Tibial artery (tissue), 4 donors: ENCODE results near the gene EPS8L3.

Experiments used
- DNase-seq, 2 donors: peaks; one replicate each; pipeline ENCODE4 v3.0.0-alpha.2; 2019
- H3K27ac ChIP-seq, 2 donors: fragments of 200-600 bp; sonication (generic) in 1 of 2; 1 replicate in 1 of 2; 2 replicates in 1 of 2; pipeline ENCODE4 v1.5.1; 2018 to 2019; ENCODE audit warnings: mild to moderate bottlenecking in 1 of 2
- H3K27me3 ChIP-seq, 2 donors: fragments of 200-600 bp; sonication (generic) in 1 of 2; one replicate each; pipeline versions ENCODE4 v1.5.1 to v1.6.0; 2016 to 2019
- H3K36me3 ChIP-seq, 3 donors: fragments of 200-600 bp; sonication (generic) in 2 of 3; one replicate each; pipeline ENCODE4 v1.5.1; 2016 to 2019; ENCODE audit warnings: mild to moderate bottlenecking in 2 of 3
- H3K4me1 ChIP-seq, 4 donors: fragments of 200-600 bp; sonication (generic) in 2 of 4; 1 replicate in 3 of 4; 2 replicates in 1 of 4; pipeline ENCODE4 v1.5.1; 2016 to 2019
- H3K4me3 ChIP-seq, 2 donors: fragments of 200-600 bp; sonication (generic) in 1 of 2; 1 replicate in 1 of 2; 2 replicates in 1 of 2; pipeline ENCODE4 v1.5.1; 2018 to 2019; ENCODE audit warnings: mild to moderate bottlenecking in 2 of 2
- H3K9me3 ChIP-seq, 3 donors: fragments of 200-600 bp; sonication (generic) in 1 of 3; one replicate each; pipeline ENCODE4 v1.5.1; 2016 to 2019
- intact Hi-C: fragments of 100-400 bp; cut with DNase I; formaldehyde crosslinking; loops from one replicate; pipeline ENCODE4 v1.15.0; 2023; ENCODE audit warnings: low total_unique reads
- TF ChIP-seq, protein P1 (sequence below), 2 experiments: fragments of 200-600 bp in 1 of 2; fragments of 450-650 bp in 1 of 2; IDR thresholded peaks; one replicate each; pipeline ENCODE4 v1.5.1; 2017 to 2019; ENCODE audit warnings: antibody characterized with exemption in 2 of 2, mild to moderate bottlenecking in 1 of 2, moderate library complexity in 1 of 2

Gene EPS8L3

DNA sequence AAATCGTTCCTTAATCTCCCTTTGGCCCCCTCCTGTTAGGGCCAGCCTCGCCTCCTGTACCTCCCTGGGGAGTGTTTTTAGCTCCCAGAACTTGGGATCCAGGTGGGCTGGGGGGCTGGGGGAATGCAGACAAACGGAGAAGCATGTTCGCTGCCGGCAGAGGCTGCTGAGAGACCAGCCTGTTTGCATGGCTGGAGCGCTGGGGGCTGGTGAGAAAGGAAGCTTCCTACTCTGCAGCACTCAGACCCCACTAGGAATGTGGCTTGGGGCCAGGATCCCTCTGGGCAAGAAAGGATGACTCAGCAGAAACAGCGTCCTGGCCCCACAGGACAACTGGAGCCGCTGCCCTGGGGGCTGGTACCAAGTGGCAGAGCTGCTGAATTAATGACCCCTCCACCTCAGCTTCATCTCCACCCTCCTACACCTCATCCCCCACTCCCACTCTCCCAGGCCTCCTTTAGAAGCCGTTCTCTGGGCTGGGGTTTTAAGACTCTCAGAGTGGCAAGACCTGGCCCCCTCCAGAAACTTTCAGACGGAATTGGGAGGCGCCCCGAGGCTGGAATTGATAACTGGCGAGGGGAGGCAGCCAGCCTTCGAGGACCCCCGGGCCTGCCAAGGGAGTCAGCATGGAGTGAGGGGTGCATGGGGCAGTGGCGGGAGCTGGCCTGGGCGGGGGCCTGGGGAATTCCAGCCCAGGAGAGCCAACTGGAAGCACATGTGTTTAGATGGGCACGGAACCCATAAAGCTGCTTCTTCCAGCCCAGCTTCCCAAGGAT, 28.5 kb upstream of the EPS8L3 start:
- no peaks in the 10 kb centered on the region for H3K36me3 ChIP-seq
- intact Hi-C loops: loop anchor here (10.0 kb wide), 1 partner anchor 123 kb away; the partner anchor contains the start of gene CSF1
- H3K27ac ChIP-seq: peak overlapping the region; percentile 33 to 46
- H3K27me3 ChIP-seq: no peaks in the 10 kb centered on the region
- no peak overlapping the region for H3K4me3 ChIP-seq
- TF ChIP-seq, protein P1, sequence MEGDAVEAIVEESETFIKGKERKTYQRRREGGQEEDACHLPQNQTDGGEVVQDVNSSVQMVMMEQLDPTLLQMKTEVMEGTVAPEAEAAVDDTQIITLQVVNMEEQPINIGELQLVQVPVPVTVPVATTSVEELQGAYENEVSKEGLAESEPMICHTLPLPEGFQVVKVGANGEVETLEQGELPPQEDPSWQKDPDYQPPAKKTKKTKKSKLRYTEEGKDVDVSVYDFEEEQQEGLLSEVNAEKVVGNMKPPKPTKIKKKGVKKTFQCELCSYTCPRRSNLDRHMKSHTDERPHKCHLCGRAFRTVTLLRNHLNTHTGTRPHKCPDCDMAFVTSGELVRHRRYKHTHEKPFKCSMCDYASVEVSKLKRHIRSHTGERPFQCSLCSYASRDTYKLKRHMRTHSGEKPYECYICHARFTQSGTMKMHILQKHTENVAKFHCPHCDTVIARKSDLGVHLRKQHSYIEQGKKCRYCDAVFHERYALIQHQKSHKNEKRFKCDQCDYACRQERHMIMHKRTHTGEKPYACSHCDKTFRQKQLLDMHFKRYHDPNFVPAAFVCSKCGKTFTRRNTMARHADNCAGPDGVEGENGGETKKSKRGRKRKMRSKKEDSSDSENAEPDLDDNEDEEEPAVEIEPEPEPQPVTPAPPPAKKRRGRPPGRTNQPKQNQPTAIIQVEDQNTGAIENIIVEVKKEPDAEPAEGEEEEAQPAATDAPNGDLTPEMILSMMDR (IDR thresholded peaks at IDR 0.05): no peak
- peak; percentile 62 to 82 for DNase-seq
- H3K9me3 ChIP-seq: no peaks in the 10 kb centered on the region
- H3K4me1 ChIP-seq: peaks cover 0 to 55% (median 29%) of the 10 kb centered on the region in 4 donors

DNA sequence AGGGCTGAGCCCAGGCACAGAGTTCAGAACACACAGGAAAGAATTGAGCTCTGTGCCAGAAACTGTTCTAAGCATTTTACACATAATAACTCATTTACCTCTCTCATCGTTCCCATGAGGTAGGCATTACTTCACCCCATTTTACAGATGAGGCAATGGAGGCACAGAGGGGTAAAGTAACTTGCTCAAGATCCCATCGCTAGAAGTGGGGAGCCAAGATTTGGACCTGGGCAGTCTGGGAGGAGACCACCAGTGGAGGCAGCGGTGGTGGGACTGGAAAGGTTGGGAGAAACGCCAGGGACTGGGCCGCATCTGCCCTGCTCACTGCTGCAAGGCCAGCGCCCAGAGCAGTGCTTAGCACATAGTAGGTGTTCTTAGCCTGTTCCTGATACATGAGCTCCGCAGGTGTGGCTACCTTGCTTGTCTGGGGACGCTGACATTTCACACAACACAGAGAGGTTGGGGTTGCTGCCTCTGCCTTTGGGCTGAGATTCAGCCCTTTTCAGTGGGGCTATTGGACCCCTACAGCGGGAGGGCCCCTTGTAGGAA, 27.8 kb upstream of the EPS8L3 start:
- no peaks in the 10 kb centered on the region for H3K27me3 ChIP-seq
- no peaks in the 10 kb centered on the region for H3K36me3 ChIP-seq
- H3K4me3 ChIP-seq: no peak overlapping the region
- TF ChIP-seq, protein P1 (IDR thresholded peaks at IDR 0.05): no peak
- peak; percentile 19 to 55 for DNase-seq
- peak overlapping the region in 1 of 2 donors; percentile 1 for H3K27ac ChIP-seq
- intact Hi-C loops: loop anchor here (10.0 kb wide), 1 partner anchor 123 kb away; the partner anchor contains the start of gene CSF1
- H3K9me3 ChIP-seq: no peaks in the 10 kb centered on the region
- peaks cover 0 to 59% (median 30%) of the 10 kb centered on the region in 4 donors for H3K4me1 ChIP-seq

DNA sequence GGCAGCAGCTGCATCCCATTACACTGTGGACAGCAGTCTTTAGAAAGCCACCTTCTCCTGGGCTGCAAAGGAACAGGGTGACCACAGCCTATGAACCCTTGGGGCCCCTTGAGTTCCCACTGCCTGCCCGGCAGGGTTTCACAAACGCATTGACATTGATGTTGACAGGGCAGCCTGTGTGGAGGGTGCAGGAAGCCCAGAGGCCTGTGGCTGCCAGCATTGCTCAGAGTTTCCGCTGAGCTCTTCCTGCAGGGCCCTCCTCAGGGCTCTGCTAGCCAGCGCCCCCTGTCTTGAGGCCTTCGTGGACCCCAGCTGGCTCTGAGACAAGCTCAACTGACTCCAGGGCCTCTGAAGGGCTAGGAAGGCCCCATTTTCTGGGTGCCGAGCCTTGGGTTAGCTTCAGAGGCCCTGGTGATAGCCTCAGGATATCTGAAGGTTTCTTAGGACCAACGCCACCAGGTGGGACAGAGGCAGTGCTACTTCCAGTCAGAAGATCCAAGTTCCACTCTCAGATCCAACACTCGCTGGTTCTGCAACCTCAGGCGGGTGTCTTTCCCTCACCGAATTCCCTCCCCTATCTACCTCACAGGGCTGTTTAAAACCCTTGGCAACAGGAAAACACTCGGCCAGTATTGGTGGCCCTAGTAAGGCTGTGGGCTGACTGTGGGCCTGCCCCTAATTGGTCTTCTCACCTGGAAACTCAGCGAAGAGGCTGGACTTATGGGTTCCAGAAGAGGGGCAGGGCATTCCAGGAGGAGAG, 27.2 kb upstream of the EPS8L3 start:
- Histone ChIP-seq H3K4me1 (peaks cover 0 to 61% (median 31%) of the 10 kb centered on the region in 4 donors), H3K27ac (peak overlapping the region in 1 of 2 donors; percentile 1), H3K36me3 (no peaks in the 10 kb centered on the region), H3K27me3 (no peaks in the 10 kb centered on the region), H3K4me3 (no peak overlapping the region), H3K9me3 (no peaks in the 10 kb centered on the region)
- intact Hi-C loops: loop anchor here (10.0 kb wide), 1 partner anchor 124 kb away; the partner anchor contains the start of gene CSF1
- DNase-seq: peak; percentile 46 to 74
- TF ChIP-seq, protein P1 (IDR thresholded peaks at IDR 0.05): peak in 1 of 2 experiments; percentile 14

DNA sequence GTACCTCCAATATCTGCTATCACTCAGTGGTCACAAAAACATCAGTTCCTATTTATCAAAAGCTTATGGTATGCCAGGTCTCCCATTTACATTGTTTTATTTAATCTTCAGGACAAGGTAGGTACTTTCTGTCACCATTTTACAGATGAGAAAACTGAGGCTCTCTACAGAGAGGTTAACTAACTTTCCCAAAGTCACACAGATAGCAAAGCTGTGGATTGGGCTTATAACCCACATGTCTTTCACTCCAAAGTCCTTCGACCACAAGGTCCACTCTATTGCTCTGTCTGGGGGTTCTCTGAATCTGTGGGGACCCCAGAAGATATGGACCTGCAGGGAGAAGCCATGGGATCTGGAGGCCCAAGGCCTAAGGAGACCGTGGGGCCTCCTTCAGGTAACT, 26.6 kb upstream of the EPS8L3 start:
- TF ChIP-seq, protein P1 (IDR thresholded peaks at IDR 0.05): no peak
- no peak overlapping the region for H3K4me3 ChIP-seq
- H3K4me1 ChIP-seq: peaks cover 0 to 64% (median 34%) of the 10 kb centered on the region in 4 donors
- H3K36me3 ChIP-seq: no peaks in the 10 kb centered on the region
- no peaks in the 10 kb centered on the region for H3K9me3 ChIP-seq
- no peak for DNase-seq
- intact Hi-C loops: loop anchor here (10.0 kb wide), 1 partner anchor 124 kb away; the partner anchor contains the start of gene CSF1
- no peaks in the 10 kb centered on the region for H3K27me3 ChIP-seq
- no peak overlapping the region for H3K27ac ChIP-seq

DNA sequence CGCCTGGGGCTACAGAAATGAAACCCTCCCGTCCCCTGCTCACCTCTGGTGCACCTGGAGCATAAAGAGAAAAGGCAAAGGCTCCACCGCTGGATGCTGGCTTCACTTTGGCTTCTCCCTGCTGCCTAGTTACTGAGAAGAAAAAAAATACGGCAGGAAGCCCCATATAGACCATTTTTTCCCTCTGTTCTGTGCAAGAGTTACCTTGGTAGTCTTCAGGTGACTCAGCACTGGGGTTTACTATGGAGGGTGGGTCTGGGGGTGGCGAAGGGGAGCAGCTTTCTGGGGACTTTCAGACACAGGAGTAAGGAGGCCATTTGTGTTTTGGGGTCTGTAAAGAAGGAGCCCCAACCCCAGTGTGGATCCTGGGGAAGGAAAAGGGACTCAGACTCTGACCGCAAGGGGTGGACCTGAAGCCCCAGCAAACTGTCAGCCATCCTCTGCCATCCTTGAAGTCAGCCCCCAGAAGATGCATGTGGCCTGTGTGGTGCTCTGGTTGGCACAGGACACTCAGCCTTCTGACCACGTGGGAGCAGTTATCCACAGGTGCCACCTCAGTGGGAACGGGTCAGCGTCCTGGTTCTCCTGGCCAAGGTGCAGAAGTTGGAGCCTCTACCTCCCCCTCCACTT, 25.9 kb upstream of the EPS8L3 start:
- H3K9me3 ChIP-seq: no peaks in the 10 kb centered on the region
- no peaks in the 10 kb centered on the region for H3K36me3 ChIP-seq
- intact Hi-C loops: loop anchor here (10.0 kb wide), 1 partner anchor 125 kb away; the partner anchor contains the start of gene CSF1
- H3K4me1 ChIP-seq: peaks cover 0 to 71% (median 41%) of the 10 kb centered on the region in 4 donors
- no peak overlapping the region for H3K4me3 ChIP-seq
- peak; percentile 4 to 49 for DNase-seq
- TF ChIP-seq, protein P1 (IDR thresholded peaks at IDR 0.05): no peak
- no peak overlapping the region for H3K27ac ChIP-seq
- no peaks in the 10 kb centered on the region for H3K27me3 ChIP-seq
